ENCODE measurements around the gene PRRC2B.

Gene PRRC2B

GRCh38 chr9:131410044-131410491 lies 16.2 kb downstream of the PRRC2B start:
- FAIRE-seq = no peak

DNA sequence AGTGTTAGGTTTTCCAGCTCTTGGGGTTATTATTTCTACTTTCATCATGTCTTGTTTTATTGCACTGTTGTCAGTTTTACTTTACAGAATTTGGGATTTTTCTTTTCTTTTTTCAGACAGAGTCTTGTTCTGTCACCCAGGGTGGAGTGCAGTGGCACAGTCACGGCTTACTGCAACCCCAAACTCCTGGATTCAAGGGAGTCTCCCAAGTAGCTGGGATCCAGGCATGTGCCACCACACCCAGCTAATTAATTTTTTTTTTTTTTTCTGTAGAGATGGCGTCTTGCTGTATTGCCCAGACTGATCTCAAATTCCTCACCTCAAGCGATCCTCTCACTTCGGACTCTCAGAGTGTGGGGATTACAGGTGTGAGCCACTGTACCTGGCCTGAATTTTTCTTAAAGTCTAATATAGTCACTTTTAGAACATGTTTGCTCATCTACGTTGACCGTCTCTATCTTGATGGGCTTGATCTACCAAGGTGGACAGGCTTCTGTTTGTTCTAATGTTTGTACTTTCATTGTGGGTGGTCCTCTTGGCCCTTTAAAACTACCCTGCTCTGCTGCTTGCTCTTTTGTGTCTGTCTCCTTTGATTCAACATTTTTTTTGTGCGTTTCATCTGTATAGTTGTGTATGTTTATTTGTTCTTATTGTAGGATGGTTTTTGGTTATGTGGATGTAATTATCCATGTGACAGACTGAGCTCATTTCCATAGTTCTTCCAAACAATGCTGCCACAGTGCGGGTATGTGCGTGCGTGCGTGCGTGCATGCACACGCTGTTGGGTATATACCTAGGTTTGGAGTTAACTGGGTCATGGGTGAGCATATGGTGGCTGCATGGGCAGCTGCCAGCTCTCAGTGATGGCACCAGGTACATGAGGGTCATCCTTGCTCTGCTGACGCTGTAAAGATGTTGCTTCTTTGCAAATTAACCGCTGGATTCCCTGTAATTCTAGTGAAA lies 18.1 kb downstream of the PRRC2B start:
- no peak for FAIRE-seq

GRCh38 chr9:131416509-131416908 lies 22.6 kb downstream of the PRRC2B start:
- no peak for FAIRE-seq

DNA sequence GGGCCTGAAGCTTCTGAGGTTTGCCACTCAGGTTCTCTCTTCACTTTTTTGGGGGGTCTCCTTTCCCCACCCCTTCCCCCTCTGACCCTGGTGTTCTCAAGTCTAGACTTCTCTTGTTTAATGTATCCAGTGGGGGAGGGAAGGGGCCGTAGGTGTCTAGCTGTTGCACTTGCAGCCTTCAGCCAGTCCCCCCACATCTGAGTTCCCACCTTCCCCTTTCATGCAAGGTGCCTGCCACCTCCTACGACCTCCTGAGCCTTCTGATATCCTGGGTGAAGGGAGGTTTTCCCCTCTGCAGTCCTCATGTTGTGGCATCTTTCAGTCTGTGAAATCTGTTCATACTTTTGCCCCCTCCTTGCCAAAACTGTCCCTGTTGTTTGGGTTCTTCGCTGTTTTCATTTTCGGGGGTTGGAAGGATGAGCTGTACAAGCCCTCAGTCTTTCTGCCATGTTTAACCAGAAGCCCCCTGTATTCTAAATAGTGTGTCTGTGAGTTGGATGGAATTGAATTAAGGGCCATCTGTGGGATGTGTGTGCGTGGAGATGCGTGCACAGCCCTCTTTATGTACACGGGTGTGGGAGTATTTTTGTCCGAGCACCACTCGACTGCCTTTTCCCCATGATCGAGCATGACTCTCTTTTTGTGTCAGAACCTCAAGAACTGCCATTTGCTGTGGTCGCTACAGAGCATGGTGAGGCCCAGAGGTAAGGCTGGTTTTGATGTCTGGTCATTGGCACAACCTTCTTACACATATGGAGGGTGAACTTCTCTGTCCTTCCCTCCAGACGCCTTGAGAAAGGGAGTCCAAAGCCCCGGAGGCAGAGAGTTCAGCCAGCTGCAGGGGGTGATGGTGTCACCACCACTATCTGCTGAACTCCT lies 23.6 kb downstream of the PRRC2B start:
- FAIRE-seq = no peak

DNA sequence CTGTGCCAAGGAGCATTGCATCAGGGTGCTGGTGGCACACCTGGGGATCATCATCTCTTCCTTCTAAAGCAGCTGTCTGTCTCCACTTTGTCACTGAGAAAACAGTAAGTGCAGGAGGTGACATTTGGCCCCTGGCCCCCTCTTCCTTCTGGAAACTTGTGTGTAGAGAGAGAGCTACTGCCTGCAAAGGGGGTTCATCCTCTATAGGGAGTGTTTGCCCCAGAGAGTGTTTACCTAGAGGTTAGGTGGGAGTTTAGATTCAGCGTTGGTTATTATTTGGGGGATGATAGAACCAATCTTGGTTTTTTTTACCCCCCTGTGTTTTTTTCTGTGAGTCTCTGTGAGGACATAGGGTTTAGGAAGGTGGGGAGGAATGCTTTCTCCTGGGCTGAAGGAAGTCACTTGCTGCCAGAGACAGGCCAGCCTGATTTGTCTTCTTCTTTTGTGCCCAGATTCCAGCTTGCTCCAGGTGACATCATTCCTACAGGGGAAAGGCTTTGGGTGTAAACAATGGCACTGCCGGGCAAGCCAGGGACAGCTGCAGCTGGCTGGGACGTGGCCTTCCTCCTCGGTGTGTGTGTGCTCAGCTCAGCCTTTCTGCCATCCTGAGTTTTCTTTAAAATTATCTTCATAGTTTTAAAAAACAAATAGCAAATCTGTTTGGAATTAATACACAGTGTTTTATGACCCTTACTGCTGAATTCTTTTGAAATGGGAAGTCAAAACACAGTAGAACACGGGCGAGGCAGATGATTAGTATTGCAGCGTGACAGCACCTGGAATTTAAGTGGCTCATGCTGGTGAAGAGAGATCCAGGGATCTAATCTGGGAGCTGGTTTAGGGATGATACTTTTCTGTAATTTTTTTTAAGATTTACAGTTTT lies 24.5 kb downstream of the PRRC2B start:
- no peak for FAIRE-seq

DNA sequence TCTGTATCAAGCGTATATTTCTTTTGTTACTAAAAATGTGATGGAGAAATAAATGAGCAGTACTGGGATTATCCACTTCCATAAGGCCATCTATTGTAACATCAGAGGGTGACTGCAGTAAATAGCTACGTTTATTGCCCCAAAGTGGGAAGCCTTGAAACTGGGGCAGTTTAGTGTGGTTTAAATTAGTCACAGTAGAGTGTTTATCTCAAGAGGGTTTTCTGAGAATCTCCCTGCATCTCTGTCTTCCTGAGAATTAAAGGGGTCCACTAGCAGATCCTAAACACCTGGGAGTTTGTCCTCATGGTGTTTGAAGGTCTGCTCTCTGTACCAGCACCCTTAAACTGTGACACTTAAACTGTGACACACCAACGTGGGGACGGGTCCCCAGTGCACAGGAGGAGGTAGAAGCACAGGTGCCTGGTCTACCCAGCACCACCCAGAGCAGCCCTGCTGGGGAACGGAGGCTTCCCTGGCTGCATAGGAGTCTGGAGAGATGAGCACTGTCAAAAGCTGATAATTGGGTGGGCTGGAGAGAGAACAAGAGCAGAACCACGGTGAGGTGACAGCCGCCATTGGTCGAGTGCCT lies 25.2 kb downstream of the PRRC2B start:
- FAIRE-seq = no peak

- FAIRE-seq = no peak
These were observed 25.8 kb downstream of the PRRC2B start for GRCh38 chr9:131419716-131420115.

GRCh38 chr9:131420980-131421624 lies 27.2 kb downstream of the PRRC2B start:
- FAIRE-seq = no peak

DNA sequence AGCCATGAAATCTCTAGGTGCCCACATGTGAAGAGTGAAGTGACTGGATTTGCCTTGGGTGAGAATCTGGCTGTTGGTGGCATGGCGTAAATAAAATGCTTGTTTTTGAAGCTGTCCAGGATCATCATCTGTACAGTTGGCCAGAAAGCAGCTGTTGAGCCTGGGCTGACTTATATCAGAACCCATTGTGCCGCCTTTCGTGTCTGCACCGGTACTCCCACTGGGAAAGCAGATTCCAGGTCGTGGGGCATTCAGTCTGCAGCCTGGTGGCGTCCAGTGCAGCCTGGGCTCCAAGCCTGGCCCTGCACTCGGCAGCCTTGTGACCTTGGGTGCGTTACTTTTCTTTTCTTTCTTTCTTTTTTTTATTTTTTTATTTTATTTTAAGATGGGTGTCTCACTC lies 27.8 kb downstream of the PRRC2B start:
- no peak for FAIRE-seq

GRCh38 chr9:131422241-131422792 lies 28.4 kb downstream of the PRRC2B start:
- FAIRE-seq = no peak

- no peak for FAIRE-seq
These were observed 29.3 kb downstream of the PRRC2B start for GRCh38 chr9:131423171-131423581.

GRCh38 chr9:131426545-131426944 lies 32.7 kb downstream of the PRRC2B start:
- FAIRE-seq = no peak

DNA sequence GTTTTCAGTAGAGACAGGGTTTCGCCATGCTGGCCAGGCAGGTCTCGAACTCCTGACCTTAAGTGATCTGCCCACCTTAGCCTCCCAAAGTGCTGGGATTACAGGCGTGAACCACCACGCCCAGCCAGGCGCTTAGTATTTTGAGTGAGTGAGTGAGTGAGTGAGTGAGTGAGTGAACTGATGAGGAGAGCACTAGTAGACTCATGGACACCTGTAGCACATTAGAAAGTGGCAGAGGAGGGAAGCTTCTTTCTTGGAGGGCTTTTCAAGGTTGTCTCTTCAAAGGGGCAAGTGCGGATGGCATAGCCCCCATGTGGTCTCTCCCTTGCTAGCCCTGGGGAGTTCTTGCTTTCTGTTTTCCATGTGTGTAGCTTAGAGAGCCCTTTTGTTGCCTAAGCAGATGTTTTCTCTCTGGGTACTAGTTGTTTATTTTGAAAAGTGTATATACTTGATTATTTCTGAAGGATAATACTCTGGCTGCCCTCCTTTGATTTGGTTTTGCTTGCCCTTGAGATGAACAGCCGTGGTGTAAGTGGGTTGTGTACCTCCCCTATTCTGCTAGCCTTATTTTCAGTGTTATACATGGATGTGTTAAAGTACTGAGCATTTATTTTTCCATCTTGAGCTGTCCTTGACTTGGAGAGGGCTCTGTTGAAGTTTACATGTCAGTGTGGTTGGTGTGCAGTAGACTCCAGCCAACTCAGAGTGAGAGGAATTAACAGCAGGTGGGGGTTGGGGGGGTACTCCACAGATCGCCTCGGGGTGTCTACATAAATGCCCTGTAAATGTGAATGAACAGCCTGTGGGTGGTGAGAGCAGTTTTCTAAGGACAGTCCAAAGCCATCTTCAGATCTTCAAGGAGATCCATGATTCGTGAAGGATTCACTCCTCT lies 35.5 kb downstream of the PRRC2B start:
- FAIRE-seq = no peak

DNA sequence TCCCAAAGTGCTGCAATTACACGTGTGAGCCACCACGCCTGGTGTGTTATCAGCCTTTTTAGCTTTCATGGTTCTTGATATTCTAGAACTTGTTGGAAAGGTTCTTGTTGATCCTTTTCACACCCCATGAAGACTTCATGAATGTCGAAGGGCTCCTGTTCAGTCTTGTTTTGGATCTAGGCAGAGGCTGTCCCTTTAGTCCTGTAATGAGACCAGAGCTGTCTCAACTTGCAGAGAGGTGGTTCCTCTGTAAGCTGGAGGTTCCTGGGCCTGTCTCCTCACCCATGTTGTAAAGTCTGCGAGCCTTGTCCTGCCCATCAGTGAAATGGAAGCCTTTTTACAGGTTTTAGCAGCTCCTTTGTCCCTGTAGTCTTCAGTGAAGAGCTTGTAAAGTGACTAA lies 38.2 kb downstream of the PRRC2B start:
- FAIRE-seq = no peak

- FAIRE-seq = no peak
These were observed 38.9 kb downstream of the PRRC2B start for GRCh38 chr9:131432597-131433301.

- no peak for FAIRE-seq
These were observed 39.5 kb downstream of the PRRC2B start for GRCh38 chr9:131433302-131433854.

DNA sequence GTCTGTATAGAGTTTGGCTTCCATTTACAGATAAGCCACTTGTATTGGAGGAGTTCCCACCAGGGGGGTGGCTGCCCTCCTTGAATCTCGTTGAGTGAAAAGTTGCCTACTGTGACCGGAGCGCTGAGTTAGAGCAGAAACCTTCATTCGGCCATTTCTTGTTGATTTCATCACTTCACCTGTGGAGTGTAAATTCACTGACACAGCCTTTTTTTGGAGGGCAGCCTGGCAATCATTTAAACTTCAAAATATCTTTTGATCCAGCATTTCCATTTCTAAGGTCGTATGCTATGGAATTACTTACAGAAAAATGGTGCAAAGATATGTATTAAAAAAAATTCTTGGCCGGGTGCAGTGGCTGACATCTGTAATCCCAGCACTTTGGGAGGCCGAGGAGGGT lies 40.8 kb downstream of the PRRC2B start:
- no peak for FAIRE-seq

DNA sequence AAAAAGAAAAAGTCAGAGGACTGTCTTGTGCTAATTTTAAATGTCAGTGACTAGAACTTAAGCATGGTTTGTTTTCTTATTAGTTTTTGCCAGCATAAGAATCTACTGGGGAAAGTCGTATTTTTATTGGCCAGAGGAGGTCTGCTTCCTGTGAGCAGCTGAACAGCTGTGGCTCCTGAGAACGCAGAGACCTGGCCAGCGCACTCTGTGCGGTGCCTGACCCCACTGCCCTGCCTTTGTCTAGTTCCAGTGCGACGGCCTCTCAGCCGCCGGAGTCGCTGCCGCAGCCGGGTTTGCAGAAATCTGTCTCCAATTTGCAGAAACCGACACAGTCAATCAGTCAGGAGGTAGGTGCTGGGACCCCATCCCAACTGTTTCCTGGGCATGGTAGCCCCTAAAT lies 42.5 kb downstream of the PRRC2B start:
- no peak for FAIRE-seq

GRCh38 chr9:131436865-131437271 lies 43.0 kb downstream of the PRRC2B start:
- no peak for FAIRE-seq
